Hematopoietic multipotent progenitor cell treated with erythropoietin and hydrocortisone succinate and interleukin-3 and kit ligand, for 15 days (in vitro differentiated cells): ENCODE results near the gene IL20RA.
"Not testable (repeated sequence)": the region's sequence is repeated elsewhere in the genome, so short reads cannot be mapped to it uniquely, and the experiment has no call there.

Experiments
- DNase-seq: peaks from one replicate; pipeline ENCODE4 v3.0.0-alpha.2; 2015; ENCODE audit warnings: low spot score

IL20RA gene, protein sequence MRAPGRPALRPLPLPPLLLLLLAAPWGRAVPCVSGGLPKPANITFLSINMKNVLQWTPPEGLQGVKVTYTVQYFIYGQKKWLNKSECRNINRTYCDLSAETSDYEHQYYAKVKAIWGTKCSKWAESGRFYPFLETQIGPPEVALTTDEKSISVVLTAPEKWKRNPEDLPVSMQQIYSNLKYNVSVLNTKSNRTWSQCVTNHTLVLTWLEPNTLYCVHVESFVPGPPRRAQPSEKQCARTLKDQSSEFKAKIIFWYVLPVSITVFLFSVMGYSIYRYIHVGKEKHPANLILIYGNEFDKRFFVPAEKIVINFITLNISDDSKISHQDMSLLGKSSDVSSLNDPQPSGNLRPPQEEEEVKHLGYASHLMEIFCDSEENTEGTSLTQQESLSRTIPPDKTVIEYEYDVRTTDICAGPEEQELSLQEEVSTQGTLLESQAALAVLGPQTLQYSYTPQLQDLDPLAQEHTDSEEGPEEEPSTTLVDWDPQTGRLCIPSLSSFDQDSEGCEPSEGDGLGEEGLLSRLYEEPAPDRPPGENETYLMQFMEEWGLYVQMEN

DNA sequence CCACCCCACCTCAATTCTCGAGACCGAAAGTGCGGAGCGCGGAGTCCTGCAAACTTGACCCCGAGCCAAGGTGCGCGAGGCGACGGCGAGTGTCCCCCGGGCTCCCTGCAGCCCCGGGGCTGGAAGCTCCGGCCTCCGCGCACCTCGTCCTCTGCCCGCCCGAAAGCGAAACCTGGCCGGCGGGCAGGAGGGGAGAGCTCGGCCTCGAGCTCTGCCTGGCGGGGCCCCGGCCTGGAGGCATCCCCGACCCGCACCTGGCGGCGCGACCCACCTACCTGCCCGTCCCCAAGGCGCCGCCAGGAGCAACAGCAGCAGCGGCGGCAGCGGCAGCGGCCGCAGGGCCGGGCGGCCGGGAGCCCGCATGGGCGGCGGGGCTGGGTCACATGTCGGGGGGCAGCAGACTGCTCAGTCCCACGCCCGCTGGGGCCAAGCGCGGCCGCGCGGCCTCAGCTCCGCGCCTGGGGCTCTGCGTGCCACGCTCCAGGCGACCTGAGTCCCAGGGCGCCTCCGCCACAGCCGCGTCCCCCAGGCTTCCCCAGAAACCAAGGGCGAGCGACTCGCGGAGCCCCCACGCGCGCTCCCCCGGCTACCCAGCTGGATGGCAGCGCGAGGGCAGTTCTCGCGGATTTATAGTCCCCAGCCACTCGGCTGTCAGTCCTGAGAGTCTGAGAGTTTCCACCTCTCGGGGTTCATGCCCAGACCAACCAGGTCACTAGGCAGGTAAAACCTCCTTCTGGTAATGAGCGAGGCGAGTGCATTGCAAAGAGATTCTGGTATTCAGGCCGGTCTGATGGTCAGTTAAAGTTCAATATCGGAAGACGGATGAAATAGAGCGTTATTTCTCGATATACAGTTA, at the start of gene IL20RA:
TSS of gene IL20RA (minus strand) at position 600 of the 856 bp plus-strand sequence. CDS start at position 363, 237 bp downstream.
- DNase-seq, result no peak

DNA sequence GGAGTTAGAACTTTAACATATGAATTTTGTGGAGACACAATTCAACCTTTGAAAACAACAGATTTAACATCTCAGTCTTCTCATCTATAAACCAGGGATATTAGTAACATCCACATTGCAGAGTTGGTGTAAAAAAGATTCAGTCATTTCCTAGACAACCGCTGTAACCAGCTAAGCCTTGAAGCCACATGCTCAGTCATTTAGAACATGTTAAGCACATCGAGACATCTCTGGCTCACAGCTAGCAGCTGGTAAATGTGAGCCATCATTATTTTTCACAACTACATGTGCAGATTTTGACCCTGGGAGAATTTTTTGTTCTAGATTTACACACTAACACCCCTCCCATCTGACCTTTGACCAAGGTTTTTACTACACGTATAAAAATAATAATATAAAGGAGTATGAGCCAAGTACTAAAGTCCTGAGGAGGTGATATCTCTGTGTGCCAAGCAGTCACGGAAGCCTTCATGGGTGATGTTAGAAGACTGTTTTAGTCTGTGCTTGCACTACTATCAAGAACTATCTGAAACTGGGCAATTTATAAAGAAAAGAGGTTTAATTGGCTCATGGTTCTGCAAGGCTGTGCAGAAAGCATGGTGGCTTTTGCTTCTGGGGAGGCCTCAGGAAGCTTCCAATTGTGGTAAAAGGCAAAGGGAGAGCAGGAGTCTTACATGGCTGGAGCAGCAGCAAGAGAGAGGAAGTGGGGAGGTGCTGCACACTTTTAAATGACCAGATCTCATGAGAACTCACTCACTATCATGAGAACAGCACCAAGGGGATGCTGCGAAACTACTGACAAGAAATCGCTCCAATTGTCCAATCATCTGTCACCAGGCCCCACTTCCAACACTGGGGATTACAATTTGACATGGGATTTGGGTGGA, 48.7 kb upstream of the IL20RA start:
- no peak for DNase-seq

DNA sequence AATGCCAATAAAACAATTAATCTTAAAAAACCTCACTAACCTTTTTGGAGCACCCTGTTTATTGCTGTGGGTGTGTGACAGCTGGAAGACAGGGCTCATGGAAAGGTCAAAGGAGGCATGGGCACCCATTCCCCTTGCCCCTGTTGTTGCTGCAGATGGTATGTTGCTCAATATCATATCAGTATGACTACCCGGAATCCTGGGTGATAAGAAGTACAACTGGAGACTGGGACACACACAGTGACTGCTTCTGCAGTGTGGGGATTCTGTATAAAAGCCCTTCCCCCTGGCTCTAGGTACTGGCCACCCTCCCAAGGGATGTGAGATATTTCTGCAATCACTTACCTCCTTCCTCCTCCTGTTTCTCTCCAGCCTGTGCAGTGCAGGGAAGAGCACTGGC, 47.3 kb upstream of the IL20RA start:
- no peak for DNase-seq

DNA sequence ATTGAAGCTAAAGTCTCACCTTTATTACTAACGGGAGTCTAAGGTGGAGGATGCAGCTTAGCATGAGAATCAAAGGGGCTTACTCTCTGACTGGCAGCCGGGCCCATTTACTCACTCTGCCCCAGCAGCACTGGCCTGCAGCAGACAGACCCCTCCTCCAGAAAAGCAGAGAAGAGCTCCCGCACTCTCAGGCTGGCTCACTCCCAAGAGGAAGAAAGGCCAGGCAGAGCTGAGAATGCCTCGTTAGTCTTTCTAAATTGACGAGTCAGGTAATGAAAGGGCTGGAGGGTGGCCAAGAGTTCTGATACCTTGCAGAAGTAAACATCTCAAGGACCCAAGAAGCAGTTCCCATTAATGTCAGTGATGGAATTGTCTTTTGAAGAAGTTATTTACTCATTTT, 44.5 kb upstream of the IL20RA start:
- DNase-seq, result no peak

DNA sequence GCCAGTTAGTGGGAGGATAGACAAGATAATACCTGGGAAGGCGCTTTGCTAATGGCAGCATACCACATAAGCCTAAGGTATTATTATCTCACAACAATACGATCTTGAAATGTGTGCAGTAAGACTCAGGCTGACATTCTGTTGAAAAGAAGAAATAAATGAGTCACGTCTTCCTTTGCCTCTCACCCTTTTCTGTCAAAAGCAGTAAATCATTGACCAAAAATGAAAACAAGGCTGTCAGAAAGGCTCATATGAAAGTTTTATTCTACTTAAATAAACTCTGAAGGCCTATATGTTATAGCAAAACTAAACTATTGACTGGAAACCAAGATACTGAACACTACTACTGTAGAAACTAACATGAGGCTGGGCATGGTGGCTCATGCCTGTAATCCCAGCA, 43.1 kb upstream of the IL20RA start:
- DNase-seq, result no peak

DNA sequence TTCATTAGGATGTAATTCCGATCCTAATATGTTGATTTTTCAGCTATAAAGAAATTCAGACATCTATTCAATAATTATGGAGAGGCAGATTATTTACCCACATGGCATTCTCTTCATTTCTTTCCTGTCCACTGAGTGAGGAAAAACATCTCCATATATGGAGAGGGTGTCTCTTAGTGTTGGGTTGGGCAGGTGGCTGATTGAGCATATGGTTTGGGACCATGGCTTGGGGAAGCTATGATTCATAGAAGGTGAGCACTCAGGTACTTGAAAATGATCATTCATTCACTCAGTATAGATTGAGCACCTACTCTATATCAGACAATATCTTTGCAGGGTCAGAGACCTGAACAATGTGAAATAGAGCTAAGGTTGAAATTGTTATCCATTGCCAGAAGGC, 41.3 kb upstream of the IL20RA start:
- DNase-seq, result no peak

DNA sequence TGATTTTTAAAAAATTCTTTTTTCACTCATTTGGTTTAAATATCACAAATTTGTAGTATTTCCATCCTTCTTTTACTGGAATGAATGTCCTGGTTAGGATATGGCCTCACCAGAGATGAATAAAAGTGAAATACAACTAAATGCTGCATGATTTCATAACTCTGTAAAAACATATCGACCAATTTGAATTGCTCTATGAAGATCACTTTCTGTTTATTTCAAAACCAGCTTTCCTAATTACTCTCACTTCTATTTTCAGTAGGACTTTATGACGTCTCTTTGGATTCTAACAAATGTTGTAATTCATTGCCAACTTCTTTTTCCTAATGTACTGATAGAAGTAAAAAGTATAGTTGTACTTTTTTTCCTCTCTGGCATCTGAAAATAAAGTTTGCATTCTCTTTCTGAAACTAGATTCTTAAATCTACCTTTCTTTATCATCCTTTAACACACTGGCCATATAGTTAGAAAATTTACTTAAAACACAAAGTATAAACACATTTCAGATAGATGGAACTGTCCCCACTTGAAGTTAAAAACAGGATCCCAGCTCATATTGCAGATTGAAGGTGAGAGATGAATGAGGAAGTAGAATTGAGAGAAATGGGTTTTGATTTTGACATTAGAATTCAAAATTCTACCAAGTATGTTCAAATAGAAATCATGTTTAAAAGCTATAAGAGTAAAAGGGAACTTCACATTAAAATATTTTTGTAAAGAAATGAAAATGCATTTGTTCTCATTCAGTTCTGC, 40.3 kb upstream of the IL20RA start:
- no peak for DNase-seq

DNA sequence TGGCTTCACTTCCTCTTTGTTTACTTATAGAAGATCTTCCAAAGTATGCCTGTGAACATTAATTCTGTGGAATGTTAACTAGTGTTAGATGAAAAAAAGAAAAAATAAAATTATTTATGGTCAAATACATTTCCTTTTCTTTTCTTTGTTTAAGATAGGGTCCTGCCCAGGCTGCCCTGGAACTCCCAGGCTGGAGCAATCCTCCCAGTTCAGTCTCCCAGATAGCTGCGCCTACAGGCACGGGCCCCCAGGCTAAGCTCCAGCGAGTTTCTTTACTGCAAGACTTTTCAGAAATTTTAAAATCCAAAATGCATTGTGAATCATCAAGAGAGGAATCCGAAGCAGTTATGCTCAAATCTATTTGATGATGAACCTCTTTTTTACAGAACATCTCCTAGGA, 39.3 kb upstream of the IL20RA start:
- DNase-seq, result no peak

DNA sequence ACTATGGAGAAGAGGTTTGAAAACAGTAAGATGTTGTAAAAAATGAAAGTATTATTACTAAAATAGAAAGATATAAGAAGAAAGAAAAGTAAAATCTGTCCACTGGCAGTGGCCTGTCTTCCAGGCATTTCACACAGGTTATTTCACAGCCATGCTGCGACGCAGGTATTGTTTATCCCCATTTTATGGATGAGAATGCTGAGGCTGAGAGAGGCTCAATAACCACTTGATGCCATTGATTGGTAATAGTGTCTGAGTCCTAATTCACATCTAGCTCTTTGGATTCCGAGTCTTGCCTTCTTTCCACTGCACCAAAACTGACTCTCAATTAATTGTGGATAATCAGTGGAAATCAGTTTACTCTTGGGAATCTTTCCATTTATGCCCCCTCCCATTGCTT, 37.2 kb upstream of the IL20RA start:
- DNase-seq, result no peak

DNA sequence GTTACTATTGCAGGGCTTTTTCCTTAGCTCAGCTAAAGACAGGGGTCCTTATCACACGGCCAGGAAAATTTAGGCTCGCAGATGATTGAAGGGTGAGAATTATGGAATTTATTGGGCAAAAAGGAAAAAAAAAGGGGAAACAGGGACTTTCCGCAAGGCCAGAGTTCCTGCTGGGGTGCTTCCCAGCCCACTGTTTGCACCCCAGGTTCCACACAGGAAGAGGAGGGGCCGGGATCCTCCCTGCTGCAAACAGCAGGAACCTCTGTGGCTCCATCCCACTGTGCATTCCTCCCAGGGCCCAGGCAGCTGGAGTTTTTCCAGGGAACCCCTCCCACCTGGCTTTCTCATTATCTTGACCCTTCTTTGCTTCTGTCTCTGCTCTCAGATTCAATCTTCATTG, 35.9 kb upstream of the IL20RA start:
- no peak for DNase-seq

DNA sequence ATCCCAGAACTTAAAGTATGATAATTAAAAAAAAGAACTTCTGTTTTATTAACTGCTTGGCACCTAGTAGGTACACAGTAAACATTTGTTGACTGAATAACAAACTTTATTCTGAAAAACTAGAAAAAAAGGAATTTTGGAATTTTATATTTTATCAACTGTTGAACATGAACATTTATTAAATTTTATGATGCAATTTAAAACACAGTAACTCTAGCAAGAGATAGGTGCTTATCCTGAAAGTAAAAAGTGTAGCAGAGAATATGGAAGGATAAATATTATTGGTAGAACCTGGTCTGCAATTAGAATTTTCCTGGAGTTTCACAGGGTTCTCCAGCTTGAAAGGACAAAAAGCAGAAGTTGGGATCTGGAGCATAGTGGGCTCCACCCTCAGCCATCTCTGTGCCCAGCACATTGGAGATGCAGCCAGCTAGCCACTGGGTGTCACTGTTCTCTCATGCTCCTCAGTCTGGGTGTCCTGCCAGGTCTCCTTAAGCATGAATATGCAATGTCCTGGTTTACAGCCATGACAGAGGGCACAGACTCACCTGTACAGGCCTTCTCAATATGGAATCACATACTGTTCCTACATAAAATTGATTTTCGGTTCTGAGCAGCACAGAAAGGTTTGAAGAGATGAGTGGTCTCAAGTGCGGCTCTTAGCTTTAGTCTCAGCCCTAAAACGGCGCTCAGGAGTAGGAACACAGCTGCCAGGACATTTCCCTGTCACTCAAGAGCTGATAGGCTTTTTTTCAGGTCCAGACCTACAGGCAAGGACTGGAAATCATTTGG, 31.7 kb upstream of the IL20RA start:
- DNase-seq, result peak; percentile 20

DNA sequence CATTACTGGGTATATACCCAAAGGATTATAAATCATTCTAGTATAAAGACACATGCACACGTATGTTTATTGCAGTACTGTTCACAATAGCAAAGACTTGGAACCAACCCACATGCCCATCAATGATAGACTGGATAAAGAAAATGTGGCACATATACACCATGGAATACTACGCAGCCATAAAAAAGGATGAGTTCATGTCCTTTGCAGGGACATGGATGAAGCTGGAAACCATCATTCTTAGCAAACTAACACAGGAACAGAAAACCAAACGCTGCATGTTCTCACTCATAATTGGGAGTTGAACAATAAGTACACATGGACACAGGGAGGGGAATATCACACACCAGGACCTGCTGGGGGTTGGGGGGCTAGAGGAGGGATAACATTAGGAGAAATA, 31.0 kb upstream of the IL20RA start:
- DNase-seq, result not testable (repeated sequence)

DNA sequence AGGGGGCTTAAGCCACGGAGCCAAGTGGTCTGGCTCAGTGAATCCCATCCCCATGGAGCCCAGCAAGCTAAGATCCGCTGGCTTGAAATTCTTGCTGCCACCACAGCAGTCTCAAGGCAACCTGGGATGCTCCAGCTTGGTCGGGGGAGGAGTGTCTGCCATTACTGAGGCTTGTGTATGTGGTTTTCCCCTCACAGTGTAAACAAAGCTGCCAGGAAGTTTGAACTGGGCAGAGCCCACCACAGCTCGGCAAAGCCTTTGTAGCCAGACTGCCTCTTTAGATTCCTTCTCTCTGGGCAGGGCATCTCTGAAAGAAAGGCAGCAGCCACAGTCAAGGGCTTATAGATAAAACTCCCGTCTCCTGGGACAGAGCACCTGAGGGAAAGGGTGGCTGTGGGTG, 25.5 kb upstream of the IL20RA start:
- DNase-seq, result no peak

DNA sequence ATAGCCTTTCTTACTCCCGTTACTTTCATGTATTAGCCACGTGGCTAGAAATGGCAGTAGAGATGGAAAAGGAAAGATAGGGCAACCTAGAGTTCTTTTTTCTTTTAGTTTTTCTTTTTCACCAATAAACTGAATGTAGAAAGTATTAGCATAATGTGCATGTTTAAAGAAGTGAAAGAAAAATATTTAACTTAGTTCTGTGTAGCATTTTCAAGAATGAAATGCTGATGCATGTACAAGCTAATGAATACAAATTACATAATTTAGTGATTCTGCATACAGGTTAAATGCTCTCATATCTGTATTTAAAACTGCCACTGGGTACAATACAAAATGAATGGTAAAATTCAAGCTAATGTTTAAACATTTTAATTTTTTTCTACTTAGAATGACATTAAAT, 22.6 kb upstream of the IL20RA start:
- no peak for DNase-seq

DNA sequence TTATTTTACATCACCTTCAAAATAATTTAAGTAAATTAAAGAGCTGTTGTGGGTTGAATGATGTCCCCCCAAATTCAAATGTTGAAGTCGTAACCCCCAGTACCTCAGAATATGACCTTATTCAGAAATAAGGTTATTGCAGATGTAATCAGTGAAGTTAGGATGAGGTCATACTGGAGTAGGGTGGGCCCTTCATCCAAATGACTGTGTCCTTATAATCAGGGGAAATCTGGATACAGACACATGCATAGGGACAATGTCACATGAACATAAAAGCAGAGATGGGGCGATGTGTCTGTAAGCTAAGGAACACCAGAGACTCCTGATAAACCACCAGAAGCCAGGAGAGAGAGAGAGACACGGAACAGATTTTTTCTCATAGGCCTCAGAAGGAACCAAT, 13.3 kb upstream of the IL20RA start:
- DNase-seq, result no peak

DNA sequence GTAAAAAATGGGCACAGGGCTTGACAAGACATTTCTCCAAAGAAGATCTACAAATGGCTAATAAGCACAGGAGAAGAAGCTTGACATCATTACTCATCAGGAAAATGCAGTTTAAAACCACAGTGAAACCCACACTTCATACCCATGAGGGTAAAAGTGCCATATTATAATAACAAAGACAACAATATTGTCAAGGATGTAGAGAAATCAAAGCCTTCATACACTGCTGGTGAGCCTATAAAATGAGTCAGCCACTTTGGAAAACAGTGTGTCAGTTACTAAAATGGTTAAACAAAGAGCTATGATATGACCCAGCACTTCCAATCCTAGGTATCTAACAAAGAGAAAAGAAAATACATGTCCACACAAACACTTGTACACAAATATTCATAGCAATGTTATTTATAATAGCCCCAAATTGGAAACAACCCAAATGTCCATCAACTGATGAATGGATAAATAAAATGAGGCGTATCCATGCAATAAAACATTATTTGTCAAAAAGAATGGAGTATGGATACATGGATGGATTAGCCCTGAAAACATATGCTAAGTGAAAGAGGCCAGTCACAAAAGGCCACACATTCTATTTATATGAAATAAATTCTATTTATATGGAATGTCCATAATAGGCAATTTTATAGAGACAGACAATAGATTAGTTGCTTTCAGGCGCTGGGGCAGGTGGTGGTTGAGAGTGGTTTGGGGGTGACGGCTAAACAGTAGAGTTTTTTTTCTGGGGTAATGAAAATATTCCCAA, 11.5 kb upstream of the IL20RA start:
- DNase-seq, result no peak

DNA sequence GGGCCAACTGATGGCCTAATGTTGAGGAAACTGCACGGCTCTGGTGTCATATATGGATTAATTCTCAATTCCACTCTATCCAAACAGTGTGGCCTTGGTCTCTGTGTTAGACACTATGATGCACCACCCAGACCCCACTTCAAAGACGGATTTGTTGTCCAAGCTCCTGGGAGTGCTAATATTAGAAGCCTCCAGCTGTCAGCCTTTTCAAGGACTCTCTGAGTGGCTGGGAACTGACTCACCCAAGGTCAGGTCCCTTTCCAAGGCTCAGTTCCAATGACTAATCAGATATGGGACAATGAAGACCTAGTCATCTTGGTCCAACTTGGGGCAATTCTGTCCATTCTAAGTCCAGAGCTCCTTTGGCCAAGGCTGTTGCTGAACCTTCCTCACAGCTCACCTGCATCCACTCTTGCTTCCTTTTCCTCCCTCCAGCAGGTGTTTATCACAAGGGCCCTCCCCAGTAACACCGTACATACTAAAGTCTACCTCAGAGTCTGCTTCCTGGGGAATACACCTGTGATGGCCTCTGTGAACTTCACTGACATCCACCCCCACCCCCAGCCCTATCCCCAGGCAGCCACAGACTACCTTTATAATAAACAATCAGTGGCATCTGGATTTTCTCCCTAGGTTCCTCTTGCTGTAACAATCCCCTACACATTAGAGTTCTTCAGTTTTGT, 7.2 kb upstream of the IL20RA start:
- DNase-seq, result no peak

DNA sequence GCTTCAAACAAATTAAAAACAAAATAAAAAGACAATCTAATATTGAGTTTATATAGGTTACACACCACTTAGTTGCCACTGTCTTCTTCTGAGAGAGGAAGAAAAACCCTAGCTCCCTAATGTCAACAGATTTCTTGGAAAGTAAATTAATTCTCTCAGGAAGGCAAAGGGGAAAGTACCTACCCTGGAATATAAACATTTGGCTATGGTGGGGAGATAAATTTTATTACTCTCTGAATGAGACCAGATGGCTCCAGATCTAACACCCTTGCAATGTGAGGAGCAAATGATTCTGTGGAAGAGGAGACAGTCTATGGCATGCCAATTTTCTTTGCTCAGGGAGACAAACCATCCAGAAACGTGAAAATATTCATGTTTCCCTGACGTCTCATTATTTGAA, 4.3 kb upstream of the IL20RA start:
- DNase-seq, result no peak

DNA sequence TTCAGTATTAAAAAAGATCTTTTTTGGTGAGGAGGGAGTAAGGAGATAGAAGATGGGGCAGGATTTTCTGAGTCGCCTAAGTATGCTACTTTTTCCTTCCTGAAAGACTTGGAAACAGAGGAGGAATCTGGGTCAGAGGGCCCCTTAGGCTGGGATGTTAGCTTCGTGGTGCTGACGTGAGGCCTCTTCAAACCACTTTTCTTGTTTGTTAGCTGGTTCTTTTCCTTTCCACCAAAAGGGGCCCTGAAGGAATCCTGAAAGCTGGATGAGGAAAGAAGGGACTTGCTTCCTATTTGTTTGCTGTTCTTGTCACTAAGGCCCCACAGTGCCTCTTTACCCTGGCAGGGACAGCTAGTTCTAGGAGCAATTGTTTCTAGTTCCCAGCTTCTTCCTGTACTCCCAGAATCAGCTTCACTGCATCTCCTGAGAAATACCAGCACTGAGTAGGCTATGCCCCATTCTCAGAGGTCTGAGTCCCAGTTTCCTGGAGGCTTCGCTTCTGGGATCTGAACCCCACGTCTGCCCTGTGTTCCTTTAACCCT, 2.2 kb upstream of the IL20RA start:
- DNase-seq, result no peak
